ENCODE measurements around the gene PTPRM.

The PTPRM gene

GRCh38 chr18:7805880-7806279 is 238.8 kb downstream of the PTPRM start:
- Histone ChIP-seq H3K4me1 (ENCODE audit: insufficient read depth, insufficient read length) (peaks cover 4% of the 10 kb centered on the region), H3K36me3 (ENCODE audit: insufficient read depth, insufficient read length, low read length) (no peaks in the 10 kb centered on the region), H3K4me3 (ENCODE audit: insufficient read length, low read depth) (no peak overlapping the region), H3K27me3 (ENCODE audit: insufficient read depth, insufficient read length) (no peaks in the 10 kb centered on the region), H3K9me3 (ENCODE audit: insufficient read depth, low read length) (no peaks in the 10 kb centered on the region), H3K9ac (ENCODE audit: insufficient read length, low read depth) (no peak overlapping the region)
- DNase-seq (ENCODE audit: low read depth, low spot score): no peak
- TF ChIP-seq SUZ12 (IDR thresholded peaks at IDR 0.05; ENCODE audit: extremely low read depth, insufficient read depth, insufficient read length) (no peak), ZNF274 (IDR thresholded peaks at IDR 0.05; ENCODE audit: low read depth, low read length) (no peak), YY1 (IDR thresholded peaks at IDR 0.05; ENCODE audit: insufficient read depth, insufficient read length) (no peak)

GRCh38 chr18:7807936-7808453 is 240.9 kb downstream of the PTPRM start:
- Histone ChIP-seq H3K4me1 (ENCODE audit: insufficient read depth, insufficient read length) (peaks cover 4% of the 10 kb centered on the region), H3K9ac (ENCODE audit: insufficient read length, low read depth) (no peak overlapping the region), H3K4me3 (ENCODE audit: insufficient read length, low read depth) (no peak overlapping the region), H3K27me3 (ENCODE audit: insufficient read depth, insufficient read length) (no peaks in the 10 kb centered on the region), H3K36me3 (ENCODE audit: insufficient read depth, insufficient read length, low read length) (no peaks in the 10 kb centered on the region), H3K9me3 (ENCODE audit: insufficient read depth, low read length) (no peaks in the 10 kb centered on the region)
- no peak for DNase-seq (ENCODE audit: low read depth, low spot score)
- no peak for TF ChIP-seq ZNF274 (IDR thresholded peaks at IDR 0.05; ENCODE audit: low read depth, low read length)
- no peak for TF ChIP-seq YY1 (IDR thresholded peaks at IDR 0.05; ENCODE audit: insufficient read depth, insufficient read length)
- TF ChIP-seq SUZ12 (IDR thresholded peaks at IDR 0.05; ENCODE audit: extremely low read depth, insufficient read depth, insufficient read length): no peak

- no peak for TF ChIP-seq YY1 (IDR thresholded peaks at IDR 0.05; ENCODE audit: insufficient read depth, insufficient read length)
- TF ChIP-seq ZNF274 (IDR thresholded peaks at IDR 0.05; ENCODE audit: low read depth, low read length): no peak
- TF ChIP-seq SUZ12 (IDR thresholded peaks at IDR 0.05; ENCODE audit: extremely low read depth, insufficient read depth, insufficient read length): no peak
- no peak for DNase-seq (ENCODE audit: low read depth, low spot score)
- no peak overlapping the region for H3K4me3 ChIP-seq (ENCODE audit: insufficient read length, low read depth)
- no peaks in the 10 kb centered on the region for H3K36me3 ChIP-seq (ENCODE audit: insufficient read depth, insufficient read length, low read length)
- no peaks in the 10 kb centered on the region for H3K27me3 ChIP-seq (ENCODE audit: insufficient read depth, insufficient read length)
- H3K4me1 ChIP-seq (ENCODE audit: insufficient read depth, insufficient read length): peaks cover 4% of the 10 kb centered on the region
- no peak overlapping the region for H3K9ac ChIP-seq (ENCODE audit: insufficient read length, low read depth)
- peaks cover 2% of the 10 kb centered on the region; the same call in 1 of the 2 replicates for H3K9me3 ChIP-seq (ENCODE audit: insufficient read depth, low read length)
Measured at GRCh38 chr18:7808992-7809391, 241.9 kb downstream of the PTPRM start.

- Histone ChIP-seq H3K9ac (ENCODE audit: insufficient read length, low read depth) (no peak overlapping the region), H3K27me3 (ENCODE audit: insufficient read depth, insufficient read length) (no peaks in the 10 kb centered on the region), H3K4me1 (ENCODE audit: insufficient read depth, insufficient read length) (peaks cover 4% of the 10 kb centered on the region), H3K36me3 (ENCODE audit: insufficient read depth, insufficient read length, low read length) (no peaks in the 10 kb centered on the region), H3K4me3 (ENCODE audit: insufficient read length, low read depth) (no peak overlapping the region), H3K9me3 (ENCODE audit: insufficient read depth, low read length) (peaks cover 6% of the 10 kb centered on the region)
- TF ChIP-seq ZNF274 (IDR thresholded peaks at IDR 0.05; ENCODE audit: low read depth, low read length) (no peak), YY1 (IDR thresholded peaks at IDR 0.05; ENCODE audit: insufficient read depth, insufficient read length) (no peak), SUZ12 (IDR thresholded peaks at IDR 0.05; ENCODE audit: extremely low read depth, insufficient read depth, insufficient read length) (no peak)
- DNase-seq (ENCODE audit: low read depth, low spot score): no peak
Measured at GRCh38 chr18:7809455-7809854, 242.3 kb downstream of the PTPRM start.

GRCh38 chr18:7809978-7810377 is 242.9 kb downstream of the PTPRM start:
- peaks cover 12% of the 10 kb centered on the region for H3K9me3 ChIP-seq (ENCODE audit: insufficient read depth, low read length)
- no peak overlapping the region for H3K9ac ChIP-seq (ENCODE audit: insufficient read length, low read depth)
- H3K4me3 ChIP-seq (ENCODE audit: insufficient read length, low read depth): no peak overlapping the region
- no peak for DNase-seq (ENCODE audit: low read depth, low spot score)
- TF ChIP-seq ZNF274 (IDR thresholded peaks at IDR 0.05; ENCODE audit: low read depth, low read length) (no peak), SUZ12 (IDR thresholded peaks at IDR 0.05; ENCODE audit: extremely low read depth, insufficient read depth, insufficient read length) (no peak), YY1 (IDR thresholded peaks at IDR 0.05; ENCODE audit: insufficient read depth, insufficient read length) (no peak)
- H3K36me3 ChIP-seq (ENCODE audit: insufficient read depth, insufficient read length, low read length): no peaks in the 10 kb centered on the region
- no peaks in the 10 kb centered on the region for H3K27me3 ChIP-seq (ENCODE audit: insufficient read depth, insufficient read length)
- H3K4me1 ChIP-seq (ENCODE audit: insufficient read depth, insufficient read length): peaks cover 4% of the 10 kb centered on the region

- TF ChIP-seq YY1 (IDR thresholded peaks at IDR 0.05; ENCODE audit: insufficient read depth, insufficient read length): no peak
- TF ChIP-seq SUZ12 (IDR thresholded peaks at IDR 0.05; ENCODE audit: extremely low read depth, insufficient read depth, insufficient read length): no peak
- TF ChIP-seq ZNF274 (IDR thresholded peaks at IDR 0.05; ENCODE audit: low read depth, low read length): no peak
- H3K9ac ChIP-seq (ENCODE audit: insufficient read length, low read depth): no peak overlapping the region
- DNase-seq (ENCODE audit: low read depth, low spot score): no peak
- H3K27me3 ChIP-seq (ENCODE audit: insufficient read depth, insufficient read length): no peaks in the 10 kb centered on the region
- H3K36me3 ChIP-seq (ENCODE audit: insufficient read depth, insufficient read length, low read length): no peaks in the 10 kb centered on the region
- peaks cover 17% of the 10 kb centered on the region for H3K9me3 ChIP-seq (ENCODE audit: insufficient read depth, low read length)
- H3K4me3 ChIP-seq (ENCODE audit: insufficient read length, low read depth): no peak overlapping the region
- peaks cover 4% of the 10 kb centered on the region for H3K4me1 ChIP-seq (ENCODE audit: insufficient read depth, insufficient read length)
Measured at GRCh38 chr18:7812431-7813063, 245.4 kb downstream of the PTPRM start.

- Histone ChIP-seq H3K4me3 (ENCODE audit: insufficient read length, low read depth) (no peak overlapping the region), H3K9me3 (ENCODE audit: insufficient read depth, low read length) (peaks cover 17% of the 10 kb centered on the region), H3K4me1 (ENCODE audit: insufficient read depth, insufficient read length) (peaks cover 4% of the 10 kb centered on the region), H3K27me3 (ENCODE audit: insufficient read depth, insufficient read length) (no peaks in the 10 kb centered on the region), H3K9ac (ENCODE audit: insufficient read length, low read depth) (no peak overlapping the region), H3K36me3 (ENCODE audit: insufficient read depth, insufficient read length, low read length) (no peaks in the 10 kb centered on the region)
- DNase-seq (ENCODE audit: low read depth, low spot score): no peak
- TF ChIP-seq SUZ12 (IDR thresholded peaks at IDR 0.05; ENCODE audit: extremely low read depth, insufficient read depth, insufficient read length) (no peak), ZNF274 (IDR thresholded peaks at IDR 0.05; ENCODE audit: low read depth, low read length) (no peak), YY1 (IDR thresholded peaks at IDR 0.05; ENCODE audit: insufficient read depth, insufficient read length) (no peak)
Measured at GRCh38 chr18:7813131-7813530, 246.0 kb downstream of the PTPRM start.
